ENCODE results near the gene HDAC10. TPM values are rescaled to one million over a fixed set of nuclear protein-coding genes. Genes with fewer than 3 reads are reported as not detected.

The HDAC10 gene
- polyA plus RNA-seq, 1 of the 3 experiments (the other 2 are of a cell fraction): 51.9 TPM

DNA sequence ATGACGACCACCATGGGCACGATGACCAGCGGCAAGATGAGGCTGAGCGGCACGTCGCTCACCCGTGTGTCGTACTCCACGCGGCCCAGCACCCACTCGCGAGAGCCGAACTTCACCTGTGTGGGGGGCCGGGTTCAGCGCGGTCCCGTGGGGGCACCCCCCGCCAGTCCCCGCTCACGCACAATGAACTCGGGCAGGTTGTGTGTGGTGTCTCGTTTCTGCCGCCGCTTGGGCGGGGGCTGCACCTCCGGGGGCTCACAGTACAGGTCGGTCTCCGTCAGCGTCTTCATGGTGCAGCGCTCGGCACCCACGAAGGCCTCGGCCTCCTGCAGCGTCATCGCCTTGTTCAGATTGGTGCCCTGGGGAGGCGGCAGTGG lies 30.3 kb upstream of the HDAC10 start:
- Histone ChIP-seq H4K20me1 (ENCODE audit: insufficient read depth) (peaks cover 8% of the 10 kb centered on the region), H3K4me2 (no peak overlapping the region), H3K4me3 (ENCODE audit: low read depth in 2 of 2, low read length in 1 of 2) (no peak overlapping the region), H3F3A (replicated peaks; ENCODE audit: insufficient read depth) (peaks cover 3% of the 10 kb centered on the region), H2AFZ (ENCODE audit: low read depth) (no peak overlapping the region), H3K9ac (no peak overlapping the region), H3K27ac (ENCODE audit: low read depth in 2 of 2, low read length in 1 of 2) (no peak overlapping the region), H3K4me1 (ENCODE audit: control insufficient read depth in 1 of 2, insufficient read depth in 2 of 2, low read depth in 1 of 2, low read length in 1 of 2) (peaks cover 0 to 9% of the 10 kb centered on the region in 2 experiments; a peak in 1 of 4 replicates), H3K79me2 (ENCODE audit: insufficient read depth) (peaks cover 5% of the 10 kb centered on the region; the same call in 1 of the 2 replicates), H3K27me3 (ENCODE audit: insufficient read depth) (no peaks in the 10 kb centered on the region), H3K9me2 (no peaks in the 10 kb centered on the region), H3K9me3 (no peaks in the 10 kb centered on the region), H3K36me3 (replicated peaks in 1 of 2; ENCODE audit: control insufficient read depth in 1 of 2, insufficient read depth in 2 of 2, low read length in 1 of 2) (peaks cover 22 to 73% of the 10 kb centered on the region in 2 experiments)
- TF ChIP-seq RXRA (IDR thresholded peaks at IDR 0.05; ENCODE audit: borderline replicate concordance, low read depth) (no peak), GATA2 (CRISPR knock-in tag; IDR thresholded peaks at IDR 0.05) (no peak), GABPA (IDR thresholded peaks at IDR 0.05; ENCODE audit: low read depth) (no peak), RFX5 (IDR thresholded peaks at IDR 0.05; ENCODE audit: low read length) (no peak), PBX3 (IDR thresholded peaks at IDR 0.05) (no peak), ELF1 (IDR thresholded peaks at IDR 0.05) (no peak), SMC3 (IDR thresholded peaks at IDR 0.05; ENCODE audit: low read depth, low read length) (no peak), TCF12 (IDR thresholded peaks at IDR 0.05) (no peak)
- TF ChIP-seq, protein P1, sequence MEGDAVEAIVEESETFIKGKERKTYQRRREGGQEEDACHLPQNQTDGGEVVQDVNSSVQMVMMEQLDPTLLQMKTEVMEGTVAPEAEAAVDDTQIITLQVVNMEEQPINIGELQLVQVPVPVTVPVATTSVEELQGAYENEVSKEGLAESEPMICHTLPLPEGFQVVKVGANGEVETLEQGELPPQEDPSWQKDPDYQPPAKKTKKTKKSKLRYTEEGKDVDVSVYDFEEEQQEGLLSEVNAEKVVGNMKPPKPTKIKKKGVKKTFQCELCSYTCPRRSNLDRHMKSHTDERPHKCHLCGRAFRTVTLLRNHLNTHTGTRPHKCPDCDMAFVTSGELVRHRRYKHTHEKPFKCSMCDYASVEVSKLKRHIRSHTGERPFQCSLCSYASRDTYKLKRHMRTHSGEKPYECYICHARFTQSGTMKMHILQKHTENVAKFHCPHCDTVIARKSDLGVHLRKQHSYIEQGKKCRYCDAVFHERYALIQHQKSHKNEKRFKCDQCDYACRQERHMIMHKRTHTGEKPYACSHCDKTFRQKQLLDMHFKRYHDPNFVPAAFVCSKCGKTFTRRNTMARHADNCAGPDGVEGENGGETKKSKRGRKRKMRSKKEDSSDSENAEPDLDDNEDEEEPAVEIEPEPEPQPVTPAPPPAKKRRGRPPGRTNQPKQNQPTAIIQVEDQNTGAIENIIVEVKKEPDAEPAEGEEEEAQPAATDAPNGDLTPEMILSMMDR (IDR thresholded peaks at IDR 0.05): no peak
- POLR2A ChIA-PET: no interaction called here
- CTCF ChIA-PET: interaction anchor here (1.2 to 1.8 kb wide), 2 partner anchors 8 to 45 kb away, joined by 4 read pairs; no protein-coding TSS in a partner anchor
- no peak for DNase-seq
- 98% methylated on average over 17 of the region's 36 CpGs for WGBS (ENCODE audit: low lambda C conversion rate)

DNA sequence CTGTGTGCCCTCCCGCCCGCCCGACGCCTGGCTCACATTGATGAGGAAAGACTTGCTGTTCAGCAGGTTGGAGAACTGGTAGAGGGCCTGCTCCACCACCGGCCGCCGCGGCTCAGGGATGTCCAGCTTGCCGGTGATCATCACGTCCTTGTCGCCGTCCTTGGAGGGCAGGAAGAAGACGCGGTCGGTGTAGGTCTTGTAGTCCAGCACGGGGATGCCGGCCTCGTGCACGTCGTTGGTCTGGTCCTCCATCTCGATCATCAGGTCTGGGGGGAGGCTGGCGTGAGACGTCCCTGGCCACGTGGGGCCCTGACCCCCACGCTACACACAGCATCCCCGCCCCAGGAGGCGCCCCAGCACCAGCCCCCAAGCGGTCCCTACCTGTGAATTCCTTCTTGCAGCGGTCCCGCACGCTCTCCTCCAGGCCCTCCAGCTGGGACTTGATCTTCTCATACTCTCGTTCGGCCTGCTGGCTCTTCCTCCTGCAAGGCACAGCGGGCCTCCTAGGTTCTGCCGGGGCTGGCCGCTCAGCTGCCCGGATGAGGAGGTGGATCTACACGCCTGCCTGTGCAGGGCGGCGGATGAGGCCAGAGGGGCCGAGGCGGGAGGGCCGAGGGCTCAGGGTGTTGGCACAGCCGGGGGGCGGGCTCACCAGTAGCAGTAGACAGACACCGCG lies 29.8 kb upstream of the HDAC10 start:
- ChIA-PET POLR2A (no interaction called here), CTCF (interaction anchor here (1.2 to 2.1 kb wide), 4 partner anchors 8 to 62 kb away, joined by 4 to 6 read pairs (median 5); partner anchors contain the start of gene DENND6B)
- Histone ChIP-seq H3F3A (replicated peaks; ENCODE audit: insufficient read depth) (peaks cover 7% of the 10 kb centered on the region), H4K20me1 (ENCODE audit: insufficient read depth) (peaks cover 5% of the 10 kb centered on the region), H3K4me1 (ENCODE audit: control insufficient read depth in 1 of 2, insufficient read depth in 2 of 2, low read depth in 1 of 2, low read length in 1 of 2) (peaks cover 0 to 9% of the 10 kb centered on the region in 2 experiments; a peak in 1 of 4 replicates), H3K27ac (ENCODE audit: low read depth in 2 of 2, low read length in 1 of 2) (no peak overlapping the region), H3K9me2 (no peaks in the 10 kb centered on the region), H3K4me3 (ENCODE audit: low read depth in 2 of 2, low read length in 1 of 2) (no peak overlapping the region), H3K36me3 (replicated peaks in 1 of 2; ENCODE audit: control insufficient read depth in 1 of 2, insufficient read depth in 2 of 2, low read length in 1 of 2) (peaks cover 24 to 73% of the 10 kb centered on the region in 2 experiments), H3K79me2 (ENCODE audit: insufficient read depth) (peaks cover 5% of the 10 kb centered on the region; the same call in 1 of the 2 replicates), H3K27me3 (ENCODE audit: insufficient read depth) (no peaks in the 10 kb centered on the region), H3K9ac (no peak overlapping the region), H3K9me3 (no peaks in the 10 kb centered on the region), H2AFZ (ENCODE audit: low read depth) (no peak overlapping the region), H3K4me2 (no peak overlapping the region)
- no peak for DNase-seq
- WGBS (ENCODE audit: low lambda C conversion rate): 97% methylated on average over 30 of the region's 47 CpGs
- TF ChIP-seq, protein P2, sequence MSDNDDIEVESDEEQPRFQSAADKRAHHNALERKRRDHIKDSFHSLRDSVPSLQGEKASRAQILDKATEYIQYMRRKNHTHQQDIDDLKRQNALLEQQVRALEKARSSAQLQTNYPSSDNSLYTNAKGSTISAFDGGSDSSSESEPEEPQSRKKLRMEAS (IDR thresholded peaks at IDR 0.05; ENCODE audit: low read depth): no peak
- TF ChIP-seq SIN3A (IDR thresholded peaks at IDR 0.05; ENCODE audit: borderline replicate concordance, low read depth, low read length) (no peak), POLR2AphosphoS5 (IDR thresholded peaks at IDR 0.05; ENCODE audit: low read depth, low read length) (no peak), GATA2 (CRISPR knock-in tag; IDR thresholded peaks at IDR 0.05) (no peak), PBX3 (IDR thresholded peaks at IDR 0.05) (no peak), TAF1 (IDR thresholded peaks at IDR 0.05; ENCODE audit: borderline replicate concordance, low read depth, low read length) (no peak), NRF1 (IDR thresholded peaks at IDR 0.05; ENCODE audit: low read depth, low read length) (no peak), RFX5 (IDR thresholded peaks at IDR 0.05; ENCODE audit: low read length) (no peak), RCOR1 (IDR thresholded peaks at IDR 0.05; ENCODE audit: low read length) (no peak), TCF12 (IDR thresholded peaks at IDR 0.05) (no peak), RXRA (IDR thresholded peaks at IDR 0.05; ENCODE audit: borderline replicate concordance, low read depth) (no peak), MXI1 (IDR thresholded peaks at IDR 0.05; ENCODE audit: low read depth, low read length) (no peak)
- TF ChIP-seq, protein P3, sequence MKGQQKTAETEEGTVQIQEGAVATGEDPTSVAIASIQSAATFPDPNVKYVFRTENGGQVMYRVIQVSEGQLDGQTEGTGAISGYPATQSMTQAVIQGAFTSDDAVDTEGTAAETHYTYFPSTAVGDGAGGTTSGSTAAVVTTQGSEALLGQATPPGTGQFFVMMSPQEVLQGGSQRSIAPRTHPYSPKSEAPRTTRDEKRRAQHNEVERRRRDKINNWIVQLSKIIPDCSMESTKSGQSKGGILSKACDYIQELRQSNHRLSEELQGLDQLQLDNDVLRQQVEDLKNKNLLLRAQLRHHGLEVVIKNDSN (IDR thresholded peaks at IDR 0.05; ENCODE audit: borderline replicate concordance, low read depth): no peak
- TF ChIP-seq, protein P4, sequence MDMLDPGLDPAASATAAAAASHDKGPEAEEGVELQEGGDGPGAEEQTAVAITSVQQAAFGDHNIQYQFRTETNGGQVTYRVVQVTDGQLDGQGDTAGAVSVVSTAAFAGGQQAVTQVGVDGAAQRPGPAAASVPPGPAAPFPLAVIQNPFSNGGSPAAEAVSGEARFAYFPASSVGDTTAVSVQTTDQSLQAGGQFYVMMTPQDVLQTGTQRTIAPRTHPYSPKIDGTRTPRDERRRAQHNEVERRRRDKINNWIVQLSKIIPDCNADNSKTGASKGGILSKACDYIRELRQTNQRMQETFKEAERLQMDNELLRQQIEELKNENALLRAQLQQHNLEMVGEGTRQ (IDR thresholded peaks at IDR 0.05; ENCODE audit: borderline replicate concordance, low read depth, low read length): no peak
